Kidney glomerular epithelial cell (primary cell): ENCODE data around the gene ELOVL6.
"Not testable (repeated sequence)": the region's sequence is repeated elsewhere in the genome, so short reads cannot be mapped to it uniquely, and the experiment has no call there.

ENCODE experiments used
- DNase-seq: peaks from one replicate; lab custom pipeline; 2025; lab: John Stamatoyannopoulos, UW

The ELOVL6 gene

GRCh38 chr4:110160618-110161017 lies 37.8 kb downstream of the ELOVL6 start:
- no peak for DNase-seq

GRCh38 chr4:110159541-110159940 lies 38.9 kb downstream of the ELOVL6 start:
- DNase-seq = no peak

- no peak for DNase-seq
Observed at GRCh38 chr4:110157580-110157979, 40.8 kb downstream of the ELOVL6 start.

- not testable (repeated sequence) for DNase-seq
Observed at GRCh38 chr4:110157166-110157565, 41.2 kb downstream of the ELOVL6 start.

GRCh38 chr4:110156442-110156841 lies 42.0 kb downstream of the ELOVL6 start:
- DNase-seq = no peak

- DNase-seq = no peak
Observed at GRCh38 chr4:110155654-110156053, 42.8 kb downstream of the ELOVL6 start.

- DNase-seq = no peak
Observed at GRCh38 chr4:110154582-110154981, 43.8 kb downstream of the ELOVL6 start.

GRCh38 chr4:110152386-110152785 lies 46.0 kb downstream of the ELOVL6 start:
- DNase-seq = no peak

GRCh38 chr4:110149089-110149488 lies 49.3 kb downstream of the ELOVL6 start:
- no peak for DNase-seq

GRCh38 chr4:110142461-110142860 lies 56.0 kb downstream of the ELOVL6 start:
- DNase-seq = no peak

- no peak for DNase-seq
Observed at GRCh38 chr4:110139815-110140214, 58.6 kb downstream of the ELOVL6 start.

GRCh38 chr4:110139111-110139510 lies 59.3 kb downstream of the ELOVL6 start:
- no peak for DNase-seq

GRCh38 chr4:110138551-110138950 lies 59.9 kb downstream of the ELOVL6 start:
- DNase-seq = no peak

GRCh38 chr4:110137829-110138228 lies 60.6 kb downstream of the ELOVL6 start:
- DNase-seq = no peak

- DNase-seq = no peak
Observed at GRCh38 chr4:110135523-110135922, 62.9 kb downstream of the ELOVL6 start.

- no peak for DNase-seq
Observed at GRCh38 chr4:110135076-110135475, 63.3 kb downstream of the ELOVL6 start.

- DNase-seq = no peak
Observed at GRCh38 chr4:110134269-110134869, 64.0 kb downstream of the ELOVL6 start.

- no peak for DNase-seq
Observed at GRCh38 chr4:110132816-110133719, 65.3 kb downstream of the ELOVL6 start.

GRCh38 chr4:110131916-110132315 lies 66.5 kb downstream of the ELOVL6 start:
- DNase-seq = no peak

- DNase-seq = no peak
Observed at GRCh38 chr4:110130576-110131358, 67.6 kb downstream of the ELOVL6 start.

GRCh38 chr4:110129544-110129943 lies 68.9 kb downstream of the ELOVL6 start:
- no peak for DNase-seq

- no peak for DNase-seq
Observed at GRCh38 chr4:110128472-110128919, 69.9 kb downstream of the ELOVL6 start.

GRCh38 chr4:110128029-110128428 lies 70.4 kb downstream of the ELOVL6 start:
- no peak for DNase-seq
